ENCODE measurements around the gene STK11IP. TPM values are rescaled to one million over a fixed set of nuclear protein-coding genes. Genes with fewer than 3 reads are reported as not detected.

The STK11IP gene
- total and polyA plus RNA-seq, 2 of the 13 experiments (the other 11 are each of a cell fraction or from before 2014, with no cell fraction given), result 12.8 to 24.0 TPM

- TF ChIP-seq GRHL1 (CRISPR knock-in tag; conservative IDR thresholded peaks at IDR 0.05) (no peak), ZFP36L1 (CRISPR knock-in tag; IDR thresholded peaks at IDR 0.05) (peak; percentile 95), ZBTB2 (CRISPR knock-in tag; IDR thresholded peaks at IDR 0.05; ENCODE audit: low read depth) (peak; percentile 76; the same call in 1 of the 2 replicates), DRAP1 (CRISPR knock-in tag; IDR thresholded peaks at IDR 0.05) (peak; percentile 86), CSRNP2 (CRISPR knock-in tag; conservative IDR thresholded peaks at IDR 0.05; ENCODE audit: low read depth) (no peak), ZNF670 (CRISPR knock-in tag; IDR thresholded peaks at IDR 0.05; ENCODE audit: borderline replicate concordance) (peak; percentile 99), DMAP1 (CRISPR knock-in tag; IDR thresholded peaks at IDR 0.05) (peak; percentile 89), ZMYM3 (CRISPR knock-in tag; IDR thresholded peaks at IDR 0.05) (peak; percentile 97), GABPB1 (CRISPR knock-in tag; IDR thresholded peaks at IDR 0.05) (peak; percentile 65), KAT7 (CRISPR knock-in tag; IDR thresholded peaks at IDR 0.05; ENCODE audit: borderline replicate concordance) (peak; percentile 43; the same call in 1 of the 2 replicates), MED13 (CRISPR knock-in tag; IDR thresholded peaks at IDR 0.05) (peak; percentile 75; the same call in 1 of the 2 replicates), JUND (CRISPR knock-in tag; IDR thresholded peaks at IDR 0.05) (peak; percentile 88), FOXO4 (CRISPR knock-in tag; conservative IDR thresholded peaks at IDR 0.05) (no peak), ZNF563 (CRISPR knock-in tag; IDR thresholded peaks at IDR 0.05) (peak; percentile 72), NFATC3 (CRISPR knock-in tag; IDR thresholded peaks at IDR 0.05) (no peak; the same call in 1 of the 2 replicates), IKZF1 (IDR thresholded peaks at IDR 0.05) (no peak), SP140L (CRISPR knock-in tag; IDR thresholded peaks at IDR 0.05; ENCODE audit: borderline replicate concordance) (no peak), ZNF18 (CRISPR knock-in tag; IDR thresholded peaks at IDR 0.05; ENCODE audit: insufficient replicate concordance) (peak; percentile 96), ZSCAN20 (CRISPR knock-in tag; IDR thresholded peaks at IDR 0.05; ENCODE audit: borderline replicate concordance) (peak; percentile 93), ZNF567 (CRISPR knock-in tag; IDR thresholded peaks at IDR 0.05; ENCODE audit: borderline replicate concordance) (no peak)
These were observed 20.9 kb upstream of the STK11IP start (continued) for GRCh38 chr2:219576505-219577388.

All from HepG2 (cell line).